GM12801 (cell line): Measurements from ENCODE around the gene TTLL11.

Source experiments
- CTCF ChIP-seq: IDR thresholded peaks from one replicate; pipeline ENCODE4 v1.5.1; 2011; ENCODE audit warnings: control low read depth; ENCODE audit not compliant: insufficient read length; ENCODE audit errors: extremely low read depth

Gene TTLL11

GRCh38 chr9:121912812-121913627 lies 180.1 kb downstream of the TTLL11 start:
- no peak for TF ChIP-seq CTCF

- no peak for TF ChIP-seq CTCF
These were observed 182.5 kb downstream of the TTLL11 start for GRCh38 chr9:121910491-121911040.

GRCh38 chr9:121909111-121909510 lies 184.0 kb downstream of the TTLL11 start:
- no peak for TF ChIP-seq CTCF

GRCh38 chr9:121906074-121906870 lies 186.8 kb downstream of the TTLL11 start:
- TF ChIP-seq CTCF: no peak

DNA sequence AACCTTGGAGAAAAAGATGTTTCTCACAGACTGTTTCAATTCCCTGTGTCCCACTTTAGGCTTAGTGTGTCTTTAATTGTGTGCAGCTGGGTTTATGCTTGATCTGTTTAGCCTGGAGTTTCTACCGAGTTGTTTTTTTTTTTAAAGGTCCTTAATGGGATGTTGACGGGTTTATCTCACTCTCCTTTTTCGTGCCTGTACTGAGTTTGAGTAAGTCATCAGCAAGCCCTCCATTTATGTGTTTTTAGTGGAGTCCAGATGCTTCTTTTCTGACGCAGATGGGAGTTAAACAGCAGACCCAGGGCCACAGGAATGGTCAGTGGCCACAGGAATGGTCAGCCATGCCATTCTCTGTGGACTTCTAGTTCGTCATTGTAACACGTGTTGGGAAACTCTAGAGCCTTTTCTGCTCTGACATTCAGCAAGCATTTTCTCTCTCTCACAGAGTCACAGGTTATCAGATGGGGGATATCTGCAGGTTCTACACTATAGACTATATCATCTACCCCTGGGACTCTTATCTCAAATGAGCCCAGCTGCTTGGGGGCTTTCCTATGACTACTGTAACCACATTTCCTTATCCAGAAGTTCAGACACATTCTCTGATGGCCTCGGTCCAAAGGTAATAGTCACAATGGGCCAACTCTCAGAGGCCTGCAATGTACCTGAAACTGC lies 190.5 kb downstream of the TTLL11 start:
- no peak for TF ChIP-seq CTCF

GRCh38 chr9:121901616-121902015 lies 191.5 kb downstream of the TTLL11 start:
- TF ChIP-seq CTCF: no peak

DNA sequence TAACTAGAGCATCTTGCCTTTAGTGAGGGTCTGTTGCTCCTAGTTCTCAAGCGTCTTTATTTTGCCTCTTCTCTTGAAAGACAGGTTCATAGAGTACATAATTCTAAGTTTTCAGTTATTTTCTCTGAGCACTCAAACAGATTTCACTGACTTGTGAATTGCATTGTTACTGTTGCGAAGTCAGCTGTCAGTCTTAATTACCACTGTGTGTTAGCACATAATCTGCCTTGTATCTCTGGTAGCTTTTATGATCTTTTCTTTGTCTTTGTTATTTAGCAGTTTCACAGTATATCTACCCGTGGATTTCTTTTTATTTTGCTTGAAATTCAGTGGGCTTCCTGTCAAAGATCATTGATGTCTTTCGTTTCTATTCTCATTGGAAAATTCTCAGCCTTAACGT lies 192.9 kb downstream of the TTLL11 start:
- TF ChIP-seq CTCF: no peak
